SW480 (cell line): ENCODE data around the gene HYAL2.
"Not testable (repeated sequence)": the region's sequence is repeated elsewhere in the genome, so short reads cannot be mapped to it uniquely, and the experiment has no call there.

Experiments
- DNase-seq: peaks from one replicate; pipeline ENCODE4 v3.0.0-alpha.2; 2016; ENCODE audit warnings: low spot score

The HYAL2 gene

DNA sequence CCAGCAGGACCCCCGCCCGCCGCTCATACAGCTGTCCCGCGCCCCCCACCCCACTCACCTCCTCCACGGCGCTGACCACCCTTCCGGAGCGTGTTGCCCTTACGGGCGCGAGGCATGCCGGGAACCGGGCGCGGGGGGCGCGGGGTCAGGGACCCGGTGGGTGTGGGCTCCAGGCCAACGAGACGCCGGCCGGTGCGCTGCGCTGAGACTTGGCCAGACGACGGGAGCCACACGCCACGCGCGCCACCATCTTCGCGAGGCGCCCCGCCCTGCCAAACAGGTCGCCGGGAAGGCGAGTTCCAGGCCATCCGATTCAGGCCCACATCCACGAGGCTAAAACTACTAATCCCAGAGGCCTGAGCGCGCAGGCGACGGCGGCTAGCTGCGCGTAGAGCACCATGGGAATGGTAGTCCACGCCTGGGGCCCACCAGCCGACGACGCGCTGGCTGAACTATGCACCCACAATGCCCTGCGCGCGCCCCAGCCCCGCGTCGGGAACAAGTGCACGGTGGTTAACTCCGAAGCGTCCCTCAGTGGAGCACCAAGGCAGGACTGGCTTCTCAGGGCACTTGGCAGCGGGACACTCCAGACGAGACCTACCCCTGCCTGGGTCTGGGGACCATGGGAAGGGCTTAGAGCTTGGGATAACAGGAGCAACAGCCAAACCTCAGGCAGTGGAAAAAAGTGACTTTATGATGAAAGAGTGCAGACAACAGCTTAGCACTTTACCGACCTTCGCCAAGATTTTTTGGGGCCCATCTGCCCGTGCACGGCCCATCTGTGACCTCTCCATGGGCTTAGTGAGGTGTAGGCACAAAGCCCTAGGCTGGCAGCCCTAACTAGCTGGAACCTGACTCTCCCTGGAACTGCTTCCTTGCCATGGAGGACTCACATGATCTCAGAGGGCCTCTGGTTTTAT, 30.1 kb downstream of the HYAL2 start, which contains the start of gene IFRD2:
TSS of gene IFRD2 (minus strand) at position 271 of the 920 bp plus-strand sequence. CDS start at position 116, 155 bp downstream.
- peak; percentile 98 for DNase-seq

DNA sequence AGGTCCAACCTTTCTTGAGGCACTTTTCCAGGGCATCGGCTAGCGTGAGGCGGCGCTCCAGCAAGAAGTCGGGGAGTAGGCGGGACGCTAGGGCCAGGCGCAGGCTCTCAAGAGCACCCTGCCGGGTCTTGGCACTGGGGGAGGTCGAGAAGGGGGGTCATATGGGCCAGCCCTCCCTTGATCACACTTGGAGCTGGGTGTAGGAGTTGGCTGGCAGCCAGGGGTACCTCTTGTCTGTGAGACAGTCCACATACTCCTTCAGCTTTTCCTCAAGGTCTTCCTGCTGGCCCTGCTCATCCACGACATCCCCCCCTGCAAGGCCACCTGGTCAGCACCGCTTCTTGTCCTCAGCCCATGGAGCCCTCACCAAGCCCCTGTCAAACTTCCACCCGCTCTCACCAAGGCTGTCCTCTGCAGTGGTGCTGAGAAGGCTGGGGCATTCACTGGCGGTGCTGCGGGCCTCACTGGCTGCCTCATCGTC, 32.3 kb downstream of the HYAL2 start:
- no peak for DNase-seq

DNA sequence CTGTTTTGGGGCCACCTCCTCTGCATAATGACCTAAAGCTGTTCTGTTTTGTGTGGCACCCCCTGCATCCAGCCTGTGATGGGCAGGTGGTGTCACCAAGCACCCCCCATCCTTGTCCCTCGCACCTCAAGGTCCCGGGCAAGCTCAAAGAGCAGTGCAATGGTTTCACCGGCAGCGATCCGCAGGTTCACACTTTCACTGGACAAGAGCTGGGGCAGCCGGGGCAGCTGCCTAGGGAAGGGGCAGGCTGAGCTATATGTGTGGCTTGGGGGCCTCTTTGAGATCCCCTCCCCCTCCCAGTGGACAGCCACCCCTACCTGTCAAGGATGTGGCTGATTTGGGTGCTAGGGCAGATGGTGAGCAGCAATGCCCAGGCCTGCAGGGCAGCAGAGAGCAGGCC, 33.4 kb downstream of the HYAL2 start:
- DNase-seq = no peak

GRCh38 chr3:50288387-50289007, 34.0 kb downstream of the HYAL2 start:
- DNase-seq = no peak

DNA sequence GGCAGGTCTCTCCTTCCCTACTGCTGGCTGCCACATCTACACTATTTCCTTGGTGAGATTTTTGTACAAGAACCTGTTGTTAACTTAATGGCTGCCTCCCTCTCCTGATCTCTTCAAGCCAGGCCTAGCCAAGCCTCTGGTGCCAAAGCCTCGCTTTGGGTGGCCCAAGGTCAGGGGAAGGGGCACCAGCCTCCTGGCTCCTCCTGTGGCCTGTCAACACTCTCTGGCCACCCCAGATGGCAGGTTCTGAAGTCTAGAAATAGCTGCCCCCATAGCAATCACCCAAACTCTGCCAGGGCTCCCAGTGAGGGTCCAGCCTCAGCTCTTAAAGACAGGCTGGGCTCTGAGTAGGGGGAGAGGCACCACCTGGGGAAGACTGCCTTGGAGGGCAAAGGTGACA, 35.3 kb downstream of the HYAL2 start:
- DNase-seq = no peak

DNA sequence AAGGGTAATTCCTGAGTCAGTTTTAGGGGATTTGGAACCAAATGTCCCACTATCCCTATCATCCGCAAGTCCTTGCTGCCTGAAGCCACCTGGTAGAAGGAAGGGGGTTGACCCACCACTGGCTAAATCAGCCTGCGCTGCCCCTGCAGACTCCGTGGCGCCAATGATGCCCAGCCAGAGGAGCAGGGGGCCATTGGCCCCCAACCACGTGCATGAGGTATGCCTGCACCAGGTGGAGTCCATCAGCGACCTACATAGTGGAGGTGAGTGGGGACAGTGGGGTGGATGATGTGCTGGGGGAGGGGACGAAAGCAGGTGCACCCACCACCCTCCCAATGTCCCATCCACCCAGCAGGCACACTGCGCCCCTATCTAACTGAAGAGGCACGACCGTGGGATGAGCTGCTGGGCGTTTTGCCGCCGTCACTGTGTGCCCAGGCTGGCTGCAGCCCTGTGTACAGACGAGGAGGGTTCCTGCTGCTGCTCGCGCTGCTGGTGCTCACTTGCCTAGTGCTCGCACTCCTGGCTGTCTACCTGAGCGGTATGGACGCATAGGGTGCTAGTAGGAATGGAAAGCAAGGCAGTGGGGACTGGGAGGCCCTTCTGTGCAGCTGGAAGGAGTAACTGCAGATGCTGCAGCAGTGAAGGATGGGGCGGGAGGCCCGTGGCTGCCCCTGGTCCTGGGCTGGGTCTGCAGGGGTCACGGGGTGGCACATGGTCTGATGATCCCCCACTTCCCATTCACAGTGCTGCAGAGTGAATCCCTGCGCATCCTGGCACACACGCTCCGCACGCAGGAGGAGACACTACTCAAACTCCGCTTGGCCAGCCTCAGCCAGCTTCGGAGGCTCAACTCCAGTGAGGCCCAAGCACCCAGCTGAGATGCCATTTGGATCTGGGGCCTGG, 36.0 kb downstream of the HYAL2 start:
- no peak for DNase-seq

- DNase-seq = not testable (repeated sequence)
These were observed 38.4 kb downstream of the HYAL2 start for GRCh38 chr3:50284121-50284520.

- DNase-seq = no peak
These were observed 43.1 kb downstream of the HYAL2 start for GRCh38 chr3:50279255-50280016.

DNA sequence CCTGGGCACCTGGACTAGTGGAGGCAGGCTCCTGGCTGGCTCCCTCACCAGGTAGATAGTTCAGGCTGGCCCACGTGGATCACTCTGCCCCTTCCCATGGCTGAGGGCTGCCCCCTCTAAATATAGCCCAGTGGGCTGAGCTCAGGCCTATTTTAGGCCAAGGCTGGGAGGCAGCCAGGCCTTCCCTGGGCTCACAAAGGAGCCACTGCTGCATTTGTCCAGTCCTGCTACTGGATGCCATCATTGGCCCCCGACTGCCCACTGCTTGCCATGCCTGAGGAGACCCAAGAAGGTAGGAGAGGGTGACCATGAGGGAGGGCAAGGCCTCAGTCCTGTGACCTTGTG, 43.7 kb downstream of the HYAL2 start, which contains the start of gene LSMEM2:
TSS of gene LSMEM2 (plus strand) at position 208 of the 345 bp plus-strand sequence. CDS start at position 235, 27 bp downstream.
- DNase-seq = no peak

GRCh38 chr3:50278123-50278879, 44.2 kb downstream of the HYAL2 start:
- no peak for DNase-seq

DNA sequence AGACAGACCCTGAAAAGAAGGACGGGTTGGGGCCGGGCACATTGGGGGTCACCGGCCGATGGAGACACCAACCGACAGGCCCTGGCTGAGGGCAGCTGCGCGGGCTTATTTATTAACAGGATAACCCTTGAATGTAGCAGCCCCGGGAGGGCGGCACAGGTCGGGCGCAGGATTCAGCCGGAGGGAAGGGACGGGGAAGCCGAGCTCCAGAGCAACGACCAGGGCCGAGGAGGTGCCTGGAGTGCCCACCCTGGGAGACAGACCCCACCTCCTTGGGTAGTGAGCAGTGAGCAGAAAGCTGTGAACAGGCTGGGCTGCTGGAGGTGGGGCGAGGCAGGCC, 45.8 kb downstream of the HYAL2 start:
- DNase-seq = no peak

GRCh38 chr3:50275996-50276761, 46.4 kb downstream of the HYAL2 start:
- no peak for DNase-seq

DNA sequence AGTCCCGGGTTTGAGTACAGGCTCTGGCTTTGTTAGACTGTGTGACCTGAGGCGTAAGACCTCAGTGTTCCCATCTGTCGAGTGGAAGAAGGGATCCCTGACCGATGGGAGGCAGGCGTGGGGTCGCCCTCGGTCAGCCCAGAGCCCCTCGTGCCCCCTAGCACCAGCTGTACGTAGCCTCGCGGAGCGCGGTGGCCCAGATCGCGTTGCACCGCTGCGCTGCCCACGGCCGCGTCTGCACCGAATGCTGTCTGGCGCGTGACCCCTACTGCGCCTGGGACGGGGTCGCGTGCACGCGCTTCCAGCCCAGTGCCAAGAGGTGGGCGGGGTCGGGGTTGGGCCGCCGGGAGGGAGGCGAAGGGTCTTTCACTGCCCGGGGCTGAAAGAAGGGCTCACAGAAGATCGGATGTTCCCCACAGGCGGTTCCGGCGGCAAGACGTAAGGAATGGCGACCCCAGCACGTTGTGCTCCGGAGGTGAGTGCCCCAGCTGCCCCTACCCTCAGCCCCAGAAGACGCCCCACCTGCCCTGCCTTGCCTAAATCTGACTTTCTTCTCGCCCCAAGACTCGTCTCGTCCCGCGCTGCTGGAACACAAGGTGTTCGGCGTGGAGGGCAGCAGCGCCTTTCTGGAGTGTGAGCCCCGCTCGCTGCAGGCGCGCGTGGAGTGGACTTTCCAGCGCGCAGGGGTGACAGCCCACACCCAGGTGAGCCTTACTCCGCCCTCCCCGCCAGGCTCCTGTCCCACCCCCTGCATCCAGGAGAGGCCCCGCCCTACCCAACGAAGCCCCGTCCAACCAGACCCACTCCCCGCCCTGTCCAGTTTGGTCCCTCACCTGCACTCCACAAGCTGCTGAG, 47.2 kb downstream of the HYAL2 start:
- no peak for DNase-seq

- no peak for DNase-seq
These were observed 48.0 kb downstream of the HYAL2 start for GRCh38 chr3:50274371-50275104.

- DNase-seq = no peak
These were observed 48.9 kb downstream of the HYAL2 start for GRCh38 chr3:50273689-50274065.

- DNase-seq = peak; percentile 80
These were observed 49.4 kb downstream of the HYAL2 start for GRCh38 chr3:50272911-50273688.

GRCh38 chr3:50272538-50272910, 50.0 kb downstream of the HYAL2 start:
- DNase-seq = not testable (repeated sequence)
